Transverse colon (tissue), 4 donors: ENCODE results near the gene SLC15A4. TPM values are rescaled to one million over a fixed set of nuclear protein-coding genes. Genes with fewer than 3 reads are reported as not detected.
A peak's percentile ranks its signal among the peaks of the same experiment; 100 is the strongest.

Experiments
- DNase-seq: peaks from one replicate; pipeline ENCODE4 v3.0.0-alpha.2; 2019
- H3K27ac ChIP-seq, 4 donors: fragments of 200-600 bp; sonication (generic); 2 replicates each; pipeline ENCODE4 v1.5.1; 2016 to 2018; ENCODE audit warnings: inconsistent platforms in 4 of 4
- H3K27me3 ChIP-seq: fragments of 200-600 bp; sonication (generic); 2 replicates; pipeline ENCODE4 v1.5.1; 2017; ENCODE audit warnings: inconsistent platforms
- H3K36me3 ChIP-seq, 4 donors: fragments of 200-600 bp; sonication (generic); 2 replicates each; pipeline ENCODE4 v1.5.1; 2017 to 2019; ENCODE audit warnings: inconsistent platforms in 4 of 4
- H3K4me1 ChIP-seq, 4 donors: fragments of 200-600 bp; sonication (generic); 2 replicates each; pipeline ENCODE4 v1.5.1; 2017 to 2020; ENCODE audit warnings: inconsistent platforms in 4 of 4
- H3K4me3 ChIP-seq, 4 donors: fragments of 200-600 bp; sonication (generic); 1 replicate in 1 of 4; 2 replicates in 3 of 4; pipeline versions ENCODE4 v1.5.1 to v1.6.1; 2017 to 2019; ENCODE audit warnings: inconsistent platforms in 4 of 4
- H3K9me3 ChIP-seq, 2 donors: fragments of 200-600 bp; sonication (generic); 2 replicates each; pipeline ENCODE4 v1.5.1; 2017 to 2019; ENCODE audit warnings: inconsistent platforms in 2 of 2
- CTCF ChIP-seq, 5 experiments: fragments of 200-600 bp in 3 of 5; fragments of 450-650 bp in 2 of 5; sonication (generic) in 3 of 5; IDR thresholded peaks; 1 replicate in 2 of 5; 2 replicates in 3 of 5; pipeline ENCODE4 v1.5.1; 2016 to 2017; ENCODE audit warnings: antibody characterized with exemption in 5 of 5, inconsistent platforms in 3 of 5, mild to moderate bottlenecking in 2 of 5, moderate library complexity in 1 of 5
- EP300 ChIP-seq: sonication (generic); formaldehyde crosslinking; IDR thresholded peaks from one replicate; pipeline ENCODE4 v1.6.1; 2017; ENCODE audit warnings: antibody characterized with exemption, low read depth
- POLR2A ChIP-seq: fragments of 450-650 bp; IDR thresholded peaks from one replicate; pipeline ENCODE4 v1.6.1; 2016; ENCODE audit warnings: antibody characterized with exemption, mild to moderate bottlenecking, moderate library complexity
- POLR2AphosphoS5 ChIP-seq, 3 donors: sonication (generic); formaldehyde crosslinking; IDR thresholded peaks; one replicate each; pipeline ENCODE4 v1.6.1; 2016; ENCODE audit warnings: antibody characterized with exemption in 3 of 3
- WGBS, 2 donors: methylation state at CpG; one replicate each; pipeline ENCODE4 v1.1.5; 2018; ENCODE audit warnings: low coverage in 1 of 2; 5-methylcytosine and 5-hydroxymethylcytosine counted together
- in situ Hi-C, 4 donors: fragments of 200-750 bp; cut with MboI; loops; one replicate each; pipeline versions ENCODE4 v1.15.0 to v1.15.1; 2017; ENCODE audit warnings: low sequenced_read_pairs in 3 of 4, low pct_ligation_motif_present in 1 of 4, low pct_unique_long_range_greater_than_20kb in 1 of 4
- intact Hi-C: fragments of 100-400 bp; cut with DNase I; formaldehyde crosslinking; loops from one replicate; pipeline ENCODE4 v1.15.1; 2023; ENCODE audit warnings: low total_unique reads
- total RNA-seq, 4 donors: library from RNA; depleted of rRNA; stranded (reverse); fragments of >200 nt; gene quantifications; one replicate each; pipeline ENCODE4 v1.1.0, GENCODE V29; 2016

The SLC15A4 gene
- total RNA-seq, 4 donors from 2014 or later, result 13.1 to 41.2 (median 32.7) TPM

DNA sequence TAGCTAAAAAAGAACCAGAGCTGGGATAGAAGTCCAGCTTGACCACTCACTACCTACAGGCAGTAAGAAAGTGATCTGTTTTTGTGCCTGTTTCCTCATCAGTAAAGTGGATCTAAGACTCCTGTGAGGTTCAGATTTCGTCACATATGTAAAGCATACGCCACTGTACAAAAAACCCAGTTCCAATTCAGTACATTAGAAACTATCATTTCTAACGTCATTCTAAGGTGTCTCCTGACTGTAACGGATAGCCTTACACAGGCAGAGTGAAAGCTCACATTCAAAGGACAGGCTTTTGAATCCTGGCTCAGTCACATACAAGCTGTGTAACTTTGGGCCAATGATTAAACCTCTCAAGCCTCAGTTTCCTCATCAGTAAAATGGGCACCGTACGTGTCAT lies 3.5 kb downstream of the SLC15A4 start:
- intact Hi-C loops (no loop called here), in situ Hi-C loops (no loop called here)
- no peaks in the 10 kb centered on the region for H3K36me3 ChIP-seq

GRCh38 chr12:128819293-128820144 lies 4.2 kb downstream of the SLC15A4 start:
- Histone ChIP-seq H3K9me3 (no peaks in the 10 kb centered on the region), H3K4me1 (peaks cover 10 to 65% (median 20%) of the 10 kb centered on the region in 4 donors), H3K27ac (peak overlapping the region in 1 of 4 donors; percentile 60), H3K4me3 (no peak overlapping the region), H3K27me3 (no peaks in the 10 kb centered on the region), H3K36me3 (no peaks in the 10 kb centered on the region)
- intact Hi-C loops, result no loop called here
- 88 to 91% methylated on average over 9 to 16 of the region's 16 CpGs for WGBS, 2 donors
- DNase-seq, result no peak
- in situ Hi-C loops, result no loop called here
- no peak for TF ChIP-seq POLR2A
- TF ChIP-seq EP300, result no peak
- no peak for TF ChIP-seq POLR2AphosphoS5 (IDR thresholded peaks at IDR 0.05)
- no peak for TF ChIP-seq CTCF (IDR thresholded peaks at IDR 0.05)

More for the DNA sequence above, 3.5 kb downstream of the SLC15A4 start:
- WGBS, 2 donors, result 82 to 91% methylated on average over 5 to 6 of the region's 6 CpGs
- Histone ChIP-seq H3K27me3 (no peaks in the 10 kb centered on the region), H3K4me3 (no peak overlapping the region), H3K27ac (peak overlapping the region in 2 of 4 donors; percentile 22 to 32), H3K9me3 (no peaks in the 10 kb centered on the region), H3K4me1 (peaks cover 10 to 69% (median 21%) of the 10 kb centered on the region in 4 donors)
- TF ChIP-seq POLR2A (no peak), CTCF (IDR thresholded peaks at IDR 0.05) (no peak), POLR2AphosphoS5 (IDR thresholded peaks at IDR 0.05) (no peak), EP300 (no peak)
- DNase-seq, result no peak

DNA sequence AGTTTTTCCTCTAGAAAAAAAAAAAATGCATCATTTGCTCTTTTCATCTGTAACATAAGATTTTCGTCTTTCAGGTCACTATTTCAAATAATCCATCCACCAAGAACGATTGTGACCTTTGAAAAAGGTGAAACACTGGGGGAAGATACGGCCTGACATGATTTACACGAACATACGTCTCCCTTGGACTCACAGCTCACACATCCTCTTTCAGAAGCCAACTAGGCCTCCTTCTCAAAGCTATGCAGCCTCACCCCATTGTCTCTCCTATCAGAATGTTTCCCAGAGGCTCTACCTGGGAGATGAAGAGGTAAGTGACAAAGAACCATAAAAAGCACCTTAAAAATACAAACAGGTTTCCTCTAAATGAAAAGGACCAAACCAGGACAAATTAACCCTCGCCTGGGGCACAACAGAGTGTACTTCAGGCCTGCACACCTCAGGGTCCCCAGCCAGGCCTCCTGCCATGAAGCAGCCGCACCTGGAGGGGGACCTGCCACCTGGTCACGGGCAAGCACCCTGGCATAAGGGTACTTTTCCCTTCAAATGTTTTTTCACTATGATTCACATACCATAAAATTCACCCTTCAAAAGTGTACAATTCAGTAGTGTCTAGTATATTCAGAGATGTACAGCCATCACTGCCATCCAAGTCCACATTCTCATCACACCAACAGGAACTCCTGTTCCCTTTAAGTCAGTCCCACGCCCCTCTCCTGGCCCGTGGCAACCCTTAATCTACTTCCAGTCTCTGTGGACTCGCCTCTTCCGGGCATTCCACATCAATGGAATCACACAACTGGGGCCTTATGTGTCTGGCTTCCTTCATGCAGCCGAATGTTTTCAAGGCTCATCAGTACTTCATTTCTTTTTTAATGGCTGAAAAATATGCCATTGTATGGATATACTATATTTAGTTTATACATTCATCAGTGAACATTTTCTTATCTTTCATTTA lies 5.4 kb downstream of the SLC15A4 start:
- TF ChIP-seq EP300 (no peak), POLR2A (no peak), POLR2AphosphoS5 (IDR thresholded peaks at IDR 0.05) (no peak), CTCF (IDR thresholded peaks at IDR 0.05) (no peak)
- in situ Hi-C loops, result no loop called here
- H3K9me3 ChIP-seq, result no peaks in the 10 kb centered on the region
- no peak for DNase-seq
- 53 to 60% methylated on average over 11 to 13 of the region's 13 CpGs for WGBS, 2 donors
- no peak overlapping the region for H3K4me3 ChIP-seq
- no peaks in the 10 kb centered on the region for H3K27me3 ChIP-seq
- H3K4me1 ChIP-seq, result peaks cover 10 to 63% (median 18%) of the 10 kb centered on the region in 4 donors
- peak overlapping the region; percentile 19 to 64 (median 56) for H3K27ac ChIP-seq
- H3K36me3 ChIP-seq, result no peaks in the 10 kb centered on the region
- intact Hi-C loops, result no loop called here
